ENCODE measurements around the gene PRKCA. TPM values are rescaled to one million over a fixed set of nuclear protein-coding genes. Genes with fewer than 3 reads are reported as not detected.

PRKCA gene
- total RNA-seq, 1 experiment from 2014 or later, result 22.6 TPM

- H3K27me3 ChIP-seq (ENCODE audit: low read length), result no peaks in the 10 kb centered on the region
- DNase-seq, result no peak
- peaks cover 65% of the 10 kb centered on the region for H3K79me2 ChIP-seq (ENCODE audit: low read length)
- H3K9ac ChIP-seq (ENCODE audit: low read length), result no peak overlapping the region
- no peak overlapping the region for H3K4me2 ChIP-seq (ENCODE audit: low read length)
- no peaks in the 10 kb centered on the region for H3K9me2 ChIP-seq (replicated peaks; ENCODE audit: low read length)
- H3K4me3 ChIP-seq (ENCODE audit: low read length), result no peak overlapping the region
- no peaks in the 10 kb centered on the region for H4K20me1 ChIP-seq (ENCODE audit: low read length)
- H2AFZ ChIP-seq (ENCODE audit: low read length), result no peak overlapping the region
- intact Hi-C loops (cut with micrococcal nuclease), result no loop called here
- POLR2A ChIA-PET (ENCODE audit: unreplicated experiment), result no interaction called here
- H3K27ac ChIP-seq (ENCODE audit: low read length), result no peak overlapping the region
- H3K36me3 ChIP-seq (ENCODE audit: low read depth, low read length), result no peaks in the 10 kb centered on the region
- peaks cover 6% of the 10 kb centered on the region for H3F3A ChIP-seq (ENCODE audit: low read length, unreplicated experiment)
- TF ChIP-seq EZH2 (IDR thresholded peaks at IDR 0.05; ENCODE audit: low read length, unreplicated experiment) (no peak), EZH2phosphoT487 (IDR thresholded peaks at IDR 0.05; ENCODE audit: borderline replicate concordance, low read length) (no peak), CTCF (conservative IDR thresholded peaks at IDR 0.05; ENCODE audit: low read depth, low read length) (no peak)
- no peak for ATAC-seq
- no peaks in the 10 kb centered on the region for H3K9me3 ChIP-seq (ENCODE audit: low read length)
- CTCF ChIA-PET, result no interaction called here
- peaks cover 10% of the 10 kb centered on the region for H3K4me1 ChIP-seq (ENCODE audit: insufficient read depth, low read length)
- no TSS peak for BruUV-seq (replicated peaks)
These were observed 79.4 kb downstream of the PRKCA start for GRCh38 chr17:66381701-66382362.

- Histone ChIP-seq H4K20me1 (ENCODE audit: low read length) (no peaks in the 10 kb centered on the region), H3K4me3 (ENCODE audit: low read length) (no peak overlapping the region), H3K27me3 (ENCODE audit: low read length) (no peaks in the 10 kb centered on the region), H3K79me2 (ENCODE audit: low read length) (peaks cover 71% of the 10 kb centered on the region), H3K9ac (ENCODE audit: low read length) (no peak overlapping the region), H2AFZ (ENCODE audit: low read length) (no peak overlapping the region), H3F3A (ENCODE audit: low read length, unreplicated experiment) (peaks cover 6% of the 10 kb centered on the region), H3K4me1 (ENCODE audit: insufficient read depth, low read length) (peaks cover 19% of the 10 kb centered on the region), H3K9me3 (ENCODE audit: low read length) (no peaks in the 10 kb centered on the region), H3K36me3 (ENCODE audit: low read depth, low read length) (no peaks in the 10 kb centered on the region), H3K27ac (ENCODE audit: low read length) (no peak overlapping the region), H3K4me2 (ENCODE audit: low read length) (no peak overlapping the region), H3K9me2 (replicated peaks; ENCODE audit: low read length) (no peaks in the 10 kb centered on the region)
- ATAC-seq (no peak), DNase-seq (no peak)
- POLR2A ChIA-PET (ENCODE audit: unreplicated experiment), result no interaction called here
- TF ChIP-seq EZH2phosphoT487 (IDR thresholded peaks at IDR 0.05; ENCODE audit: borderline replicate concordance, low read length) (no peak), EZH2 (IDR thresholded peaks at IDR 0.05; ENCODE audit: low read length, unreplicated experiment) (no peak), CTCF (conservative IDR thresholded peaks at IDR 0.05; ENCODE audit: low read depth, low read length) (no peak)
- CTCF ChIA-PET, result no interaction called here
- BruUV-seq (replicated peaks), result no TSS peak
- intact Hi-C loops (cut with micrococcal nuclease), result no loop called here
These were observed 80.9 kb downstream of the PRKCA start for GRCh38 chr17:66383333-66383732.
